ENCODE results near the gene TCF4.

TCF4 gene

GRCh38 chr18:55323051-55323994 is 264.7 kb downstream of the TCF4 start:
- Histone ChIP-seq H3K27me3 (ENCODE audit: insufficient read depth, low read length) (no peaks in the 10 kb centered on the region), H3K36me3 (ENCODE audit: control insufficient read depth in 1 of 2, insufficient read depth in 2 of 2, low read length in 2 of 2) (peaks cover 0 to 2% of the 10 kb centered on the region in 2 experiments), H2BK120ac (ENCODE audit: insufficient read depth, low read length, poor library complexity) (no peak overlapping the region), H3K4me2 (ENCODE audit: low read length) (no peak overlapping the region), H2AFZ (ENCODE audit: insufficient read depth, low read length, poor library complexity) (no peak overlapping the region), H2AK5ac (ENCODE audit: low read length) (no peak overlapping the region), H3K4me1 (ENCODE audit: control insufficient read depth in 1 of 2, insufficient read depth in 2 of 2, low read length in 2 of 2) (peaks cover 7 to 8% of the 10 kb centered on the region in 2 experiments), H3K9me3 (ENCODE audit: insufficient read depth, low read depth, low read length) (no peaks in the 10 kb centered on the region), H3K18ac (ENCODE audit: low read length) (no peak overlapping the region), H3K79me2 (ENCODE audit: control insufficient read depth, insufficient read depth, low read length, poor library complexity) (no peaks in the 10 kb centered on the region), H4K8ac (ENCODE audit: low read depth, low read length) (no peak overlapping the region), H3K4ac (ENCODE audit: low read depth, low read length) (no peak overlapping the region), H3K4me3 (ENCODE audit: low read depth, low read length) (no peak overlapping the region), H3K23ac (ENCODE audit: low read length) (no peak overlapping the region), H3K79me1 (ENCODE audit: low read length) (peaks cover 2% of the 10 kb centered on the region), H3K27ac (ENCODE audit: low read depth, low read length) (no peak overlapping the region), H3K14ac (ENCODE audit: low read length) (no peak overlapping the region), H3K9ac (ENCODE audit: low read length) (no peak overlapping the region), H2BK5ac (ENCODE audit: low read depth, low read length, poor library complexity) (no peak overlapping the region), H2BK12ac (ENCODE audit: low read length) (no peak overlapping the region), H4K91ac (ENCODE audit: low read depth, low read length) (no peak overlapping the region), H4K12ac (ENCODE audit: low read depth, low read length) (no peak overlapping the region)
- no CpG with 5 or more reads among the region's 10 CpGs for WGBS (ENCODE audit: extremely low coverage, insufficient coverage, insufficient read length)
- DNase-seq = no peak

- peak overlapping the region; percentile 57 for H3K4me3 ChIP-seq (ENCODE audit: low read depth, low read length)
- peak overlapping the region; percentile 51 for H4K8ac ChIP-seq (ENCODE audit: low read depth, low read length)
- no peak overlapping the region for H2AFZ ChIP-seq (ENCODE audit: insufficient read depth, low read length, poor library complexity)
- peaks cover 7 to 8% of the 10 kb centered on the region in 2 experiments for H3K4me1 ChIP-seq (ENCODE audit: control insufficient read depth in 1 of 2, insufficient read depth in 2 of 2, low read length in 2 of 2)
- H4K12ac ChIP-seq (ENCODE audit: low read depth, low read length) = peak overlapping the region; percentile 26
- H3K4ac ChIP-seq (ENCODE audit: low read depth, low read length) = peak overlapping the region; percentile 21
- H3K18ac ChIP-seq (ENCODE audit: low read length) = no peak overlapping the region
- H2BK5ac ChIP-seq (ENCODE audit: low read depth, low read length, poor library complexity) = peak overlapping the region; percentile 52
- H3K36me3 ChIP-seq (ENCODE audit: control insufficient read depth in 1 of 2, insufficient read depth in 2 of 2, low read length in 2 of 2) = peaks cover 0 to 2% of the 10 kb centered on the region in 2 experiments
- no CpG with 5 or more reads among the region's 30 CpGs for WGBS (ENCODE audit: extremely low coverage, insufficient coverage, insufficient read length)
- H3K9ac ChIP-seq (ENCODE audit: low read length) = peak overlapping the region; percentile 50
- H2BK12ac ChIP-seq (ENCODE audit: low read length) = no peak overlapping the region
- peak overlapping the region; percentile 88 for H3K4me2 ChIP-seq (ENCODE audit: low read length)
- peak overlapping the region; percentile 99 for H3K23ac ChIP-seq (ENCODE audit: low read length)
- H3K79me2 ChIP-seq (ENCODE audit: control insufficient read depth, insufficient read depth, low read length, poor library complexity) = no peaks in the 10 kb centered on the region
- H3K79me1 ChIP-seq (ENCODE audit: low read length) = peaks cover 2% of the 10 kb centered on the region
- peak; percentile 19 to 30 for DNase-seq
- H2BK120ac ChIP-seq (ENCODE audit: insufficient read depth, low read length, poor library complexity) = no peak overlapping the region
- no peak overlapping the region for H2AK5ac ChIP-seq (ENCODE audit: low read length)
- H4K91ac ChIP-seq (ENCODE audit: low read depth, low read length) = no peak overlapping the region
- no peaks in the 10 kb centered on the region for H3K9me3 ChIP-seq (ENCODE audit: insufficient read depth, low read depth, low read length)
- H3K14ac ChIP-seq (ENCODE audit: low read length) = peak overlapping the region; percentile 68
- no peaks in the 10 kb centered on the region for H3K27me3 ChIP-seq (ENCODE audit: insufficient read depth, low read length)
- H3K27ac ChIP-seq (ENCODE audit: low read depth, low read length) = peak overlapping the region; percentile 58
Measured at GRCh38 chr18:55322178-55322735, 265.7 kb downstream of the TCF4 start.

GRCh38 chr18:55321265-55322177 is 266.5 kb downstream of the TCF4 start:
- no peak overlapping the region for H3K23ac ChIP-seq (ENCODE audit: low read length)
- peaks cover 2% of the 10 kb centered on the region for H3K79me1 ChIP-seq (ENCODE audit: low read length)
- peak overlapping the region; percentile 43 for H3K9ac ChIP-seq (ENCODE audit: low read length)
- no peak overlapping the region for H4K91ac ChIP-seq (ENCODE audit: low read depth, low read length)
- no peaks in the 10 kb centered on the region for H3K79me2 ChIP-seq (ENCODE audit: control insufficient read depth, insufficient read depth, low read length, poor library complexity)
- H2AK5ac ChIP-seq (ENCODE audit: low read length) = no peak overlapping the region
- no peak overlapping the region for H2BK120ac ChIP-seq (ENCODE audit: insufficient read depth, low read length, poor library complexity)
- peak overlapping the region; percentile 88 for H3K4me2 ChIP-seq (ENCODE audit: low read length)
- H3K36me3 ChIP-seq (ENCODE audit: control insufficient read depth in 1 of 2, insufficient read depth in 2 of 2, low read length in 2 of 2) = peaks cover 0 to 2% of the 10 kb centered on the region in 2 experiments
- H3K18ac ChIP-seq (ENCODE audit: low read length) = no peak overlapping the region
- no peak overlapping the region for H2AFZ ChIP-seq (ENCODE audit: insufficient read depth, low read length, poor library complexity)
- H3K4ac ChIP-seq (ENCODE audit: low read depth, low read length) = no peak overlapping the region
- no peak overlapping the region for H3K27ac ChIP-seq (ENCODE audit: low read depth, low read length)
- H3K4me1 ChIP-seq (ENCODE audit: control insufficient read depth in 1 of 2, insufficient read depth in 2 of 2, low read length in 2 of 2) = peaks cover 7 to 8% of the 10 kb centered on the region in 2 experiments
- H2BK5ac ChIP-seq (ENCODE audit: low read depth, low read length, poor library complexity) = no peak overlapping the region
- WGBS (ENCODE audit: extremely low coverage, insufficient coverage, insufficient read length) = no CpG with 5 or more reads among the region's 31 CpGs
- no peak overlapping the region for H3K14ac ChIP-seq (ENCODE audit: low read length)
- H3K27me3 ChIP-seq (ENCODE audit: insufficient read depth, low read length) = no peaks in the 10 kb centered on the region
- H4K8ac ChIP-seq (ENCODE audit: low read depth, low read length) = no peak overlapping the region
- DNase-seq = peak; percentile 54 to 57
- peak overlapping the region; percentile 55 for H3K4me3 ChIP-seq (ENCODE audit: low read depth, low read length)
- no peaks in the 10 kb centered on the region for H3K9me3 ChIP-seq (ENCODE audit: insufficient read depth, low read depth, low read length)
- H2BK12ac ChIP-seq (ENCODE audit: low read length) = no peak overlapping the region
- no peak overlapping the region for H4K12ac ChIP-seq (ENCODE audit: low read depth, low read length)

Data from trophoblast cell (in vitro differentiated cells and primary cell).